Islet of Langerhans (tissue), 1 donor: Measurements from ENCODE around the gene HSPA9.

Source experiments
- FAIRE-seq: peaks from one replicate; lab custom pipeline; 2011; peaks lifted over from hg19 to GRCh38; lab: Jason Lieb, UNC

The HSPA9 gene

DNA sequence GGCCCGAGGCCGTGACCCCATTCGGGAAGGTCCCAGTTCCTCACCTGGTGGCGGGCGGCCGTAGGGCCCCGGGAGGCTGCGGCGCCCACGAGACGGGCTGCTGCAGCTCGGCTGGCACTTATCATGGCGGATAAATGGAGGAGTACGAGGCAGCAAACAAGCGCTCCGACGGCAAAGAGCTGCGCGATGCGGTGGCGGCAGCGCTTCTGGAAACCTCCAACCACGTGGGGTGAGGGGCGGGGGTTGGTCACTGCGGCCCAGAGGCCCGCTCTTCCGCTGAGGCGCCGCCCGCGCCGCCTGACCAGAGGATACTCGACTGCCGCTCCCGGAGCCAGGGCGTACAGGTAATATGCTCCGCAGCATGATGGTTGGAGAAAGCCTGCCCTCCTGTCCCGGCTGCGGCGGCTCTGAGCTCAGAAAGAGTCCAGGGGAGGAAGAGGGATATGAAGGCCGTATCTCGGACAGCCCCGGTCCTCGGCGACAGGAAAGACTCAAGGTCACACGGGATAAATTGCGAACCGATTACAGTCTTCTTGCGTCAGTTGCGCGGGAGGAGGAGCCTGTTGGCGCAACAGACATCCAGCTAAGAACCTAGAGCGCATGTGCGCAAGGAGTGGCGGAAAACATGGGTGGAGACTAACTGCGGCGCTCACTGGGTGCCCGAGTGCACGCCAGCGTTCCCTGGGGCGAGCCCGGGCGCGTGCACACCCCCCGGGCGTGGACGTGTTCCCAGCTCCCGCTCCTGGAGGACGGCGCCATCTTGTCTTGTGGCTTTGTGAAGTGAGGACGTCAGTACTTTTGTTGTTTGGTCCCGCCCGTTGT, at the start of gene HSPA9:
Gene HSPA9, minus strand, starts transcription at position 208 of the 822 bp plus-strand sequence. Its CDS starts 83 bp downstream, at position 125.
- FAIRE-seq: peak; percentile 77

DNA sequence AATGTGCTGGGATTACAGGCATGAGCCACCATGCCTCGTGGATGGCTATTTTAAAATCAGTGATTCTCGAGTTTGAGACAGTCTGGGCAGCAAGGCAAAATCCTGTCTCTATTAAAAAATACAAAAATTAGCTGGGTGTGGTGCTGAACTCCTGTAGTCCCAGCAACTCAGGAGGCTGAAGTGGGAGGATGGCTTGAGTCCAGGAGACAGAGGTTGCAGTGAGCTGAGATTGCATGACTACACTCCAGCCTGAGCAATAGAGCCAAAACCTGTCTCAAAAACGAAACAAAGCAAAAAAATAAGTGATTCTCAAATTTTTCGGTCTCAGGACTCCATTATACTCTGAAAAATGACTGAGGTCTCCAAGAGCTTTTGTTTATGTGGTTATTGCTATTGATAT, 47.9 kb upstream of the HSPA9 start:
- FAIRE-seq: no peak

DNA sequence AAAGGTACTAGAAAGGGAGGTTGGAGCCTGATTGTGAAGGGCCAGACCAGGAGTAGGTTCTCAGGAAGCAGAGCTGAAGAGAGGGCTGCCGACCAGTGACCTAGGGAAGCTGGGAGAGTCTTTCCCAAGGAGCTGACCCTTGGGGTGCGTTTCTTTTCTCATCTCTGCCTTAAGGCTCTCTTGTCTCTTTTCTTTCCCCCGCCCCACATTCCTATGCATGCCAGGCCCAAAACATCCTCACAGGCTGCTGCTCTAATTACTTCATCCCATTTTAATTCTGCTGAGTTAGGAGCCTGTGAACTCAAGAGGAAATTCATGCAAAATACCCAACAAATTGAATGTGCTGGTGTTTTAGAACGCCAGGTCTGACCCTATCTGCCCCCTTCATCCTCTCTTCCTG, 46.9 kb upstream of the HSPA9 start:
- FAIRE-seq: no peak

DNA sequence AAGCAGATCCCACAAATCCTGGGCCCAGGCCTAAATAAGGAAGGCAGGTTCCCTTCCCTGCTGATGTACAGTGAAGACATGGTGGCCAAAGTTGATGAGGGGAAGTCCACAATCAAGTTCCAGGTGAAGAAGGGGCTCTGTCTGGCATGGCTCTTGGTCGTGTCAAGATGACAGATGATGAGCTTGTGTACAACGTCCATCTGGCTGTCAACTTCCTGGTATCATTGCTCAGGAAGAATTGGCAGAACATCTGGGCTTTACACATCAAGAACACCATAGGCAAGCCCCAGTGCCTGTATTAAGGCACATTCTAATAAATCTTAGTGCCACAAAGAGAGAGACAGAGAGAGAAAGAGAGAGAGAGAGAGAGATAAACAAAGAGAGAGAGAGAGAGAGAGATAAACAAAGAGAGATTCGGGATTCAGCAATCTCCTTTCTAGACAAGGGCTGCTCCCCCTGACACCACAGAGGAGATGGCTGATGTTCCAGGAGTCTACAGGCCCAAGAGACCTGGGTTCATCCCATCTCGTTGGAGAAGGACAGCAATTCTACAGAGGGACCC, 45.5 kb upstream of the HSPA9 start:
- FAIRE-seq: no peak

DNA sequence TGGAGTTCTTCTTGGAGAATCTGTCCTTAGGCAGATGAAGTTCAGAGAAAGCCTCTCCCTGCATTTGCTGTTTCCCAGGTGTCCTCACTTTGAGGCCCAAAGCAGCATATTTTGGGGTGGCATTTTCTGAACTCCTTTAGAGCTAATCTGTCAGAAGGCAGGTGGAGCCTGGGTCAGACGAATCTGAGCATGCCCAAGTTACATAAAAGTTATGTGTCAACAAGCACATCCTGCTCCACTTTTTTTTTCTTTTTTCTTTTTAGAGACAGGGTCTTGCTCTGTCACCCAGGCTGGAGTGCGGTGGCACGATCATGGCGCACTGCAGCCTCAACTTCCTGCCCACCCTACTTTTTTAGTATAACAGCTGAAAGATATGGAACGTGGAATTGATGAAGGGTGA, 41.3 kb upstream of the HSPA9 start:
- no peak for FAIRE-seq

DNA sequence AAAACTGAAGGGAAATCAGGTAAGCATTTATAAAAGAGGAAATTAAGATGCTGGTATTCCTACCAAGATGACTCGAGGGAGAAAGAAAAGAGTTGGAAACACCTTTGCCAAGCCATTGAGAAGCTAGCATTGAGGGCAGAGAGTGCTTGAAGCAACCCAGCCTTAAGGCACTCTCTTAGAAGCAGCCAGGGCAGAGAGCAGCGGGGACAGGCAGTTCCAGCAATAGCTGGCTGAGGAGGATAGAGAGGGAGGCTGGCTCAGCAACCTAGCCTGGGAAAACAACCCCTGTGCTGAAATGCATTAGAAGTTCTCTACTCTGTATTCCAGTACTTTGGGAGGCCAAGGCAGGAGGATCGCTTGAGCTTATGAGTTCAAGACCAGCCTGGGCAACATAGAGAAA, 40.3 kb upstream of the HSPA9 start:
- no peak for FAIRE-seq

DNA sequence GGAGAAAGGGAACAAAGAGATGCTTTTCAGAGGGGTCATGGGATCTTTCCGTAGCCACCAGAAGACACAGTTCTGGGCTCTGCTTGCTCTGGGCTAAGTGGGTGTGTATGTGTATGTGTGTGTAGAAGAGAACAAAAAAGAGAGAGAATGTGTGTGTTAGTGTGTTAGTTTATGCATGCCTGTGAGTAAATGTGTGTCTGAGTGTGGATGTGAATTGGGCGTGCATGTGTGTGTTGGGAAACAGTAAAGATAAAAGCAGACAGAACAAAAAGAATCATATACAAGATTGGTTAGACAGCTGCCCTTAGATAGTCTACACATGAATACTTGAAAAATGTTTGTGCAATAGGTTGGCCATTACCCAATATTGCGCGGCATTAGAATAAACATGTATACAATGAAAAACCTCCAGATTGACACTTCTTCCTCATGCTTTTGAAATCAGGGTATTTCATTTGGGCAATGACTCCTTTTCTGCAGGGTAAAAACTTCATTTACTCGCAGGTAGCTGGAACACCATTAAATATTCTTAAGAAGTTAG, 36.5 kb upstream of the HSPA9 start:
- no peak for FAIRE-seq

DNA sequence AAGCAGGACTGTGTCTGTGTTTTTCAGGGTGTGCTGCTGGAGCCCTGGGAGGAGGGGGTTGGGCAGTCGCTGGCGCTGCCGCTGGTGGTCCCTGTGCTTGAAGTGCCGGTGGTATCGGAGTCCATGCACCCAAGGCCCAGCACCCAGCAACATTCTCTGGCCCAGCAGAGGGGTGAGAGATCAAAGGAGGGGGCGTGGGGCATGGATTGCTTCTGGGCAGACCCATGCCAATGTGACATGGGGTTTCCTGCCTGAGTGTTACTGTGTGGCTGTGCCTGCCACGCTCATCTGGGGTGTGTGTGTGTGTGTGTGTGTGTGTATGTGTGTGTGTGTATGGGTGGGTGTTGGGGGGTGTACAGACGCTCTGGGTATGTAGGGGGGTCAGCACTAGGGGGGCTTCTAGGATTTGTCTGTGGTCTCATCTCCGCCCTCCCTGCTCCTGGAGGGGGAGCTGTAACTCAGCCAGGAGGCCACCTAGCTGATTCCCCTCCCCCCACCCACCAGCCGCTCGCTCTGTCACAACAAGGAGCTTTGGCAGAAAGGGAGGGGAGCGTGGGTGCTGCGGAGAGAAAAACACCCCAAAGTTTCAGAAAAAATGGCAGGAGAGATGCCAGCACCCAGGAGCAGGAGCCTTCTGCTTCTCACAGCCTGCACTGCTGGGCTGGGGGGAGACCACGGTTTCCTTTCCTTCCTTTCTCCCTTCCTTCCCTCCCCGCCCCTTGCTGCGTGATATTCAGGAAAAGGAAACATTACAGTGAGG, 35.9 kb upstream of the HSPA9 start:
- no peak for FAIRE-seq

DNA sequence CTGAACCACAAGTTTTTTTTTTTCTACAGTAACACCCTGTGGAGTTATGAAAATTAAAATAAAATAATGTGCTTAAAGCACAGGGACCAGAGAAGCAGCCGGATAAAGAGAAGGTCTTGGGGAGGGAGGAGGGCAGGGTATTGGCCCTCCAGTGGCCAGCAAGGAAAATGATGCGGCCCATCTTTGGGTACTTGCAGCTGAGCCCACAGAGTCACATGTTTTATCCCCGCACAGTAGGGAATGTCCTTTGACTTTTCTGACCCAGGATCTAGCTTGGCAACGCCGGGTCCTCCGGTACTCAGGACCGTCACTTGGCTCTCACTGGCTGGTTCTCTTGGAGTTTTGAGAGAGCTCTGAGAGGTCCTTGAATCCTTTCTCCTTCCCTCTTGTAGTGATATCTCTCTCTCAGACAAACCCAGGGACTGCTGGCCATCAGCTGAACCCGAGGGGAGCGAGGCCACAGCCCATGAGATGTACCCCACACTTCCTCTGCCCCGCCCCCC, 35.3 kb upstream of the HSPA9 start:
- no peak for FAIRE-seq

DNA sequence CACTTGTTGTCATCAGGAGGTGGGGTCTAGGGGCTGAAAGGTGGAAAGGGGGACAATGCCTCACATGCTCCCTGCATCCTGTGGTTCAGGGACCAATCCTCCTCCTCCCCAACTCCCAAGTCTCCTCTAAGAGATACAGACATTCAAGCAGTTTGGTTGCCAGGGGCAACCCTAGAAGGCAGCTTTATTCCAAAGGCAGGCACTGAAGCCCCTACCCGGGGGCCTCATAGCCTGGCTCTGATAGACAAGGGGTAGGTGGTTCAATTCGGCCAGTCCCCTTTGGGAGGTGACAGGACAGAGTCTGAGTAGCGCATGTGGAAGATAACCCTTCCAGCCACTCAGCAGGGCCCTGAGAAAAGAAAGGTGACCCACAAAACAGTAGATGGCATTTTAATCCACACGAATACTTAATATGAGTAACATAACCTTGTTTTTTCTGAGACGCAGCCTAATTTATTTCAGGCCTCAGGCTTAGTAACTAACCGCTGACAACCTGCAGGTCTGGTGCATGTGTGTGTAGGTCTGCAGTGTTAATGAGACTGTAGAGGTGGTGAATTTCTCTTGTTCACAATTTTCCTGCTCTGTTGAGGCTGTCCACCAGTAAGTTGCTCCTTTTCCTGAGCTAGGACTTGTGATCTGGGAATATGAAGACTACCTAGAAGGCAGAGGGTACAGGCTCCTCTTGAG, 31.3 kb upstream of the HSPA9 start:
- no peak for FAIRE-seq

DNA sequence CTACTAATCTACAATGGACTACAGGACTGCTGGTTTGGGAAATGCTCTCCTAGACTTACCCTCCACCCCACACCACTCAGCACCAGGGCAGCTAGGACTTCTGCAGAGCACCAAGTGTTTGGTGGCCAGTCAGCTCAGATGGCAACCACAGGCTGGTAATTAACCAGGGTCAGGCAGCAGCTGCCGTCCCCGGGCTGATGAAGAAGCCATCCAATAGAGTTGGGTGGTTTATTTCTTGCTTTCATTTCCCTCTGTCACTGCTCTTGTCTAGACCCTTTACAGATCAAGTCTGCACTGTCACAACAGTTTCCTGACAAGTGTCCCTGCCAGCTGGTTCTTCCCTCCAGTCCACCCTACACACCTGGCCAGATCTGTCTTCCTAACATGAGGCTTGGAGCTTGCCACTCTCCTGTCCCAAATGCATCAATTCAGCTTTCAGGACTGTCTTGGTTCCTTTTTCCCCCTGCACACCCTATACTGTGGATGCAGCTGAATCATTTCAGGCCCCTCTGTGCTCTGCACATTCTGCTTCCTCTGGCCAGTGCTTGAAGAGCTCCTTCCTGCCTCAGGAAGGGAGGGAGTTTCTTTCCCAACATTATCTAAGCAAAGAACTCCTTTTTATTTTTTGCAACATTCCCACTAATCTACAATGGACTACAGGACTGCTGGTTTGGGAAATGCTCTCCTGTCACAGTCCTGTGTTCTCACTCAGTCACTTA, 30.2 kb upstream of the HSPA9 start:
- no peak for FAIRE-seq

DNA sequence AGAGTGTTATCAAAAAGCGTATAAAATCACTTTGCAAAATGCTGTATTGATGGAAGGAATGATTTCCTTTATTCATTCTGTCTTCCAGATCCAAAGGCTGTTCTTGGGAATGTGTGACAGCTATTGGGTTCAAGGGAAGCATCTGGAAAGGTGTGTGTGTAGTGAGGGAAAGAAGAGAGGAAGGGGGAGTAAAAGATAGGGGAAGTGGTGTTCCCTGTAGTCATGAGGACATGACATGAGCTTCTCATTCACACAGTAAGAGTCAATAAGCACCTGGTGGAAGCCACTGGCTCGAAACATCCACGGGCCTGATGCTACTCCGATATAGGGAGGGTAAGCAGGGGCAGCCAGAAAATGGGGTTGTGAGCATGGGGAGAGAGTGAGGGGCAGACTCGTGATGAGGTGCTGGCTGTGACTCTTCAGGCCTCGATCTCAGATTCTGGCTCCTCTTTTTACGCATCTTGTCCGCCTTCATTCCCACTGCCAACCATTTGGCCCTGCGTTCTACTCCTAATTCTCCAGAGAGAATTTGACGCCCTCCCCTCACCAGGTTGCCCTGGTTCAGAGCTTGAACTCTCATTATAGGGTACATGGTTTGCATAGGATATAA, 29.1 kb upstream of the HSPA9 start:
- no peak for FAIRE-seq

DNA sequence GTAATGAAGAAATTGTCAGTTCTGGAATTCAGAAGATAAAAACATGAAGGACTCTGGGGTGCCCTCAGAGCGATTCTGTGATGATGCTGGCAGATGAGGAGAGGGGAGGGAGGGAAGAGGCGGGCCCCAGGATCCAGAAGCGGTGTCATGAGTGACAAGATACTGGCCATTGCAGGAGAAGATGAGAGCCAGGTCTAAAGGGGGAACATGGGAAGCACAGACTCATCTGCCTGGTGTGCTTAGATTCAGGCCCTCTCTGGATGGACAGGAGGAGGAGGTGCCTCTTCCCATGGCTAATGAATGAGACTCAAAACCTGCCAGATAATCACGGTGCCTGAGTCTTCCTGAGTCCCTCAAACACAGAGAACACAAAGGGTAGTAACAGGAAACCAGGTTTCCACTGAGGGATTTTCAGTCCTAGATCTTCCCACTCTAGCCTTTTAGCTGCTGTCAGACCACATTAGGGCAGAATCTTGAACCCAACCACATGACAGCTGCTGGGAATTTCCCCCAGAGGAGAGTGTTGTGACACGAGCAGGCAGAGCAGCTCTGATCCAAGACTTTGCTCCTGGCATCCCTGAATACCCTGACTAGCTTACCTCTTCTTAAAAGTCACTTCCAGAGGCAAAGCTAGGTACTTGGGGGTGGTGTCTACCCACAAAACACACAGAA, 28.2 kb upstream of the HSPA9 start:
- FAIRE-seq: no peak

DNA sequence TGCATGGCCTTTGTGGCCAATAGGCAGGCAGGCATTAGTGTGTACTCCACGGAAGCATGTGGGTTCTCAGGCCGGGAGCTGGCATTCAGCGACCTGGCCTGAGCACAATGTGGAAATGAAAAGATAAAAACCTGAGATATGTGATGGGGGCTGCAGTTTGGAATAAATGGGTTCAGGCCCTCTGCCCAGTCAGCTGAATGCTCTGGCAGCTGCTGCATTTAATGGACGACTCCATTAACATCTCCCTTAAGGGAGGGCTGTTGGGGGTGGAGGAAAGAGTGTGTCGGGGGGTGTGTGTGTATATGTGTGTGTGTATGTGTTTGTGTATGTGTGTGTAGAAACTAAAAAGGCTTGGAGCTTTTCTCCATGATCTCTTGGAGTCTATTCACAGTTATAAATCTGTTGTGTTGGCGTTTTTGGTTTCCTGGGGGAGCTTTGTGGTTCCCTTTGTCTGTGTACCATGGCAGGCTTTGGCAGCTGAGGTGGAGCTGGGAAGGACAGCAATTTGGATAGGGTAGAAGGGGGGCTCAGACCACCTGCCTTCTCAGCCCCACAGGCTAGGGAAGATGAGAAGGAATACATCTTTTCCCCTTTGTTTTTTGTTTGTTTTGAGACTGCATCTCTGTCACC, 27.3 kb upstream of the HSPA9 start:
- FAIRE-seq: no peak

DNA sequence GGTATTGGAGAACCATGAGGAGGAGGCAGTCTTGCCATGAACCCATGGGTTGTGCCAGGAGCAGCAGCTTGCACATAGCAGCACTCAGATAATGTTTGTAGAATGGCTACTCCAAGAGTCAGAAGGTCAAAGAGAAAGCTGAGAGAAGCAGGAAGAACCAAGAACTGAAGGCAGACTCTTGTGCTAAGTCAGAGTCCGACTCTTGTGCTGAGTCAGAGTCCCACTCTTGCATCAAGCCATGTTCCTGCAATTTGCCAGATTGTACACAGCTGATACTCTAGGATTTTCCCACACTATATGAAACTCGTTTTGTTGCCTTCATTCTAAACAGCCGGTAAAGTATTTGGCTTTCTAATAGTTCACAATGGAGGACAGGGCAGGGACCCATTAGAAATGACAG, 26.2 kb upstream of the HSPA9 start:
- no peak for FAIRE-seq

DNA sequence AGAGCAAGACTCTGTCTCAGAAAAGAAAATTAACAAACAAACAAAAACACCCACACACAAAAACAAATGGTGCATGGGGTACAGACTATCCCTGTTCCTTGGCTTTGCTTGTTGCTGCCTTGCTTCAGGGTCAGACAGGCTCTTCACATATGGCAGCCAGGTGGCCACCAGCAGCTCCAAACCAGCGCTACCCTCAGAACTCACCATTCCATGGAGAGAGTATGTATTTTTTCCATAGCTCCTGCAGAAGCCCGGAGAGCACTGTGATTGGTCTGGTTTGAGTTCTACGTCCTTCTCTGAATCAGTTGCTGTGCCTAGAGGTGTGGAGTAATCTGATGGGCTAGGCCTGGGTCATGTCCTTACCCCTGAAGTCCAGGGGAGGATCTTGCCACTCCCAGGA, 25.2 kb upstream of the HSPA9 start:
- FAIRE-seq: no peak

DNA sequence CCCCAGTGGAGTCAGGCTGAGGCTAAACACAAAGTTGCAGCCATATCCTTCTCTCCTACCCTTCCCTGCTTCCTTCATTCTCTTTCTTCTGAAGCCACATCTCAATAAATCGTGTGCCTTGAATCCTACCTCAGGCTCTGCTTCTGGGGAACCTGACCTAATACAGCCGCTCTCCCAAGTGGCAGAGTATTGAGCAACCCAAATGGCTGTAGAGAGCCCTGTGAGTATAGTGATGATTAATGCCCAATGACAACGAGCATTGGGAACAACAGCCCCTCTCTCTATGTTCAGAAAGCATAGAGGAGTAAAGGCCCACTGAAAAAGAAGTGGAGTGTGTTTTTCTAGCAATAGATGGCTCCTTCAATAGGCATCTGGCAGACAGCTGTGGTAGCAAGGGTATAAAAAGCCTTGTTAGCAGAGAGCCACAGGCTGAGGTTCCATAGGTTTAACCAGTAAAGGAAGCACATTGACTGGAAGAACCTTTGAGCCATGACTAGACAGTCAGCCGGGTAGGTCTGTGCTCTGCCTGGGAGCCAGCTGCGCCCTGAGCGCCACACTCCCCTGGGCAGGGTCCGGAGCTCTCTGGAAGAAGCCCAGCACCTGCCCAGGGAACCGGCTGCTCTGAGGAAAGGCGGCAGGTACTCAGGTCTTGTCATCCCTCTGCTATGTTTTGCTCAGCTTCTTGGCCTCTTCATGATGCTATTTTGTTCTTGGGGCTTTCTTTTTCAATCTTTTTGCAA, 22.6 kb upstream of the HSPA9 start:
- FAIRE-seq: no peak

DNA sequence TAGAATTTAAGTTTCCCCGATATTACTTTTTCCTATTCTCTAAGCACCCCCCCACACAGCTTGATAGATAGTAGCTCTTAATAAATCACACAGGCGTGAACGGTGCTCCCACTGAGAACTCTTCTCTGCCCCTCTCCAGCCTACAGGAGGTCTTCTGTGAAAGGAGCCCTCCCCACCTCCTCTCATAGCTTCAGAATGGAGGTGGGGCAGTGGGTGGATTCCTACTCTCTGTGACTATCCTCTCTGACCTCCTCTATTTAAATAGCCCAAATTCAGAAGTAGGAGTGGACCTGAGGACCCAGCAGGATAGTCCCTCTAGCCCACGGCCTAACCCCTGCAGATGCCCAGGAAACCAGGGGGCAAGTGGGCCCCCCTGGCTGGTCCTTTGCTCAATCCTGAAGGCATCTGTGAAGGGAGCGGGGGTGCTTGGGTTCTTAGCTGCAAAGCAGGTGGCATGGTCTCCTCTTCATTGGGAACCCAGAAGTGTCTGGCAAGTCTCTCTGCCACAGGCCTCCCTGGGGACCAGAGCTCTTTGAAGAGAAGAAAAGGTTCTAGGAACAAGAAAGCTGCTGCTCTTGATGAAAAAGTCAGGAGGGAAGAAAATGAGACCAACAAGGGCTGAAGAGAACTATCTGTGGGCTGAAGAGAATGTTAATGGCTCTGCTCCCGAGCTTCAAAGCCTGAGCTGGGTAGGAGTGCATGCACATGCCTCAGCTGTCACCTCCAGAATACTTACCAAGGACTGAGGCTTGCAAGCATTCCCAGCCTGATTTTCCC, 21.1 kb upstream of the HSPA9 start:
- FAIRE-seq: no peak
